Neural progenitor cell (in vitro differentiated cells): ENCODE measurements around the gene DDC.
A peak's percentile ranks its signal among the peaks of the same experiment; 100 is the strongest.

Experiments
- CTCF ChIP-seq: fragments of 200-600 bp; sonication (generic); IDR thresholded peaks from 2 replicates; pipeline ENCODE4 v1.5.1; 2017; ENCODE audit warnings: antibody characterized with exemption, mild to moderate bottlenecking
- EZH2 ChIP-seq: fragments of 200-600 bp; sonication (generic); IDR thresholded peaks from 2 replicates; pipeline ENCODE4 v1.6.1; 2017; ENCODE audit warnings: antibody characterized with exemption, mild to moderate bottlenecking, moderate library complexity
- EZH2phosphoT487 ChIP-seq: fragments of 200-600 bp; sonication (generic); IDR thresholded peaks from 2 replicates; pipeline ENCODE4 v1.6.1; 2017; ENCODE audit warnings: antibody characterized with exemption

DNA sequence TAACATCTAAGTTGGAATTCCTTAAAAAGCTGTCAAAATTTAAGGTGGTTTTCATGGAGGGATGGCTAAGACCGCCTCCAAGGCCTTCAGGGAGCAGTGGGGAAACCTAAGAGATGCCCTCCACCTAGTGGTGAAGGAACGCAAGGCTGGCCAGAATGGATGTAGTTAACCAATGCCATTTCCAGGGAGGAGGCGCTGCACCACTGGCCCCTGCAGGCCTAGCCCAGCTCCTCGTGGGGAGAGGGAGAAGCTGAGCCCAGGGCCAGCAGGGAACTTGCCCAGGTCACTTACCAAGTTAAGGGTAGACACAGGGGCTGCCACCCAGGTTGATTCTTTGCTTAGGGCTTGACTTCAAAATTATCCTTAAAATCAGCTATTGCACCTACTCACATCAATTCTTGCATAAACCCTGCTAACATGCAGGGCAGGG lies 147.1 kb downstream of the DDC start:
- TF ChIP-seq CTCF (peak; percentile 93), EZH2 (no peak), EZH2phosphoT487 (no peak)
